NCI-H2081 treated with DMSO at 0.1 percent for 48 hours (cell line): ENCODE measurements around the gene GRIK4.

Experiments used
- DNase-seq: peaks from one replicate; lab custom pipeline; 2025; lab: John Stamatoyannopoulos, UW

The GRIK4 gene

GRCh38 chr11:120917559-120918239 is 406.2 kb downstream of the GRIK4 start:
- no peak for DNase-seq

DNA sequence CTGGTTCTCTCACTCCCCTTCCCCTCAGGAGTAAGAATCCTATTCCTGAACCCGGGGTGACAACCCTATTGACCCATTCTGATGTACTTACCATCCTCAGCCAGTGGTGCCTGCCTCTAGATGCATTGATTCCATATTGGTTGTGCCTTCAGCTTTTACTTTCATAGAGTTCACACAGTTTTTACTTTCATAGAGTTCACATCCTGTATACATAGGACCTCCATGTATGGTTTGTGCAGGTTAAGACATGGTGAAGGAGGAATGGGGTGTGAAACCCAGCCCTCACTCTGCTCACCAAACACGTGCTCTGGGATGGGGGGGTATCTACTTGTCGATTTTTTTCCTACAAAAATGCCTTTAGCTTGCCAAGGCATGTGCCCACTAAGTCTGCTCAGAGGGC is 406.7 kb downstream of the GRIK4 start:
- DNase-seq, result no peak

- DNase-seq, result no peak
Measured at GRCh38 chr11:120919045-120919444, 407.5 kb downstream of the GRIK4 start.

DNA sequence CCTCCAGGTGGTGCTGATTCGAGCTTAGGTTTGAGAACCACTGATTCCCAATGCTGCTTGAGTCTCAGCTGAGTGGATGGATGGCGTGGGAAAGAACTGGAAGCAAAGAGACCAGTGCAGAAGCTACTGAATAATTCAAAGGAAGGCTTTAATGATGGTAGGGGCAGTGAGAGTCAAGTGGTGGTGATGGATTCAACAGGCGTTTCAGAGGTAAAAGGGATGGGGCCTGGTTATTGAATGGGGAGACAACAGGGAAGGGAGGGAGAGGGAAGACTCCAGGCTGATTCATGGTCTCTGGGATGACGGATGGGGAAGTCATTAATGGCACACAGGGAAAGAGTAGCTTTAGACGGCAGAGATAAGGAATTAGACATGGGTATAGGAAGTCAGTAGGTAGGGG is 408.0 kb downstream of the GRIK4 start:
- no peak for DNase-seq

GRCh38 chr11:120923866-120924508 is 412.4 kb downstream of the GRIK4 start:
- DNase-seq, result no peak

DNA sequence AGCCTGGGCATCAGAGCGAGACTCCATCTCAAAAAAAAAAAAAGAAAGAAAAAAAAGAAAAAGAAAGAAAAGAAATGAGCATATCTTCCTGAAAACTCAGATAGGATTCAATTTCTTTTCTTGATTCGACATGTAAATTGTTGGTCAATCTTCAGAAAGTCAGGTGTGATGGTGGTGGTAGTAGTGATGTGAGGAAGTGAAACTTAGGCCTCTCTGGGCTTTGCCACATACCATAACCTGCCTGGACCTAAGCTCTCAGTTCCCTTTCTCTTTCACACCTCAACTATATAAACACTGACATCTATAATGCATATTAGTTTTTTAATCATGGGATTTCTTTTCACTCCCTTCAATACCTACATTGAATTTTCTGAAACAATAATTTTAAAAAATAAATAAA is 414.4 kb downstream of the GRIK4 start:
- no peak for DNase-seq

- no peak for DNase-seq
Measured at GRCh38 chr11:120928627-120929026, 417.1 kb downstream of the GRIK4 start.

GRCh38 chr11:120929090-120929489 is 417.5 kb downstream of the GRIK4 start:
- no peak for DNase-seq

GRCh38 chr11:120929664-120930154 is 418.2 kb downstream of the GRIK4 start:
- DNase-seq, result no peak

GRCh38 chr11:120931057-120931779 is 419.7 kb downstream of the GRIK4 start:
- no peak for DNase-seq

DNA sequence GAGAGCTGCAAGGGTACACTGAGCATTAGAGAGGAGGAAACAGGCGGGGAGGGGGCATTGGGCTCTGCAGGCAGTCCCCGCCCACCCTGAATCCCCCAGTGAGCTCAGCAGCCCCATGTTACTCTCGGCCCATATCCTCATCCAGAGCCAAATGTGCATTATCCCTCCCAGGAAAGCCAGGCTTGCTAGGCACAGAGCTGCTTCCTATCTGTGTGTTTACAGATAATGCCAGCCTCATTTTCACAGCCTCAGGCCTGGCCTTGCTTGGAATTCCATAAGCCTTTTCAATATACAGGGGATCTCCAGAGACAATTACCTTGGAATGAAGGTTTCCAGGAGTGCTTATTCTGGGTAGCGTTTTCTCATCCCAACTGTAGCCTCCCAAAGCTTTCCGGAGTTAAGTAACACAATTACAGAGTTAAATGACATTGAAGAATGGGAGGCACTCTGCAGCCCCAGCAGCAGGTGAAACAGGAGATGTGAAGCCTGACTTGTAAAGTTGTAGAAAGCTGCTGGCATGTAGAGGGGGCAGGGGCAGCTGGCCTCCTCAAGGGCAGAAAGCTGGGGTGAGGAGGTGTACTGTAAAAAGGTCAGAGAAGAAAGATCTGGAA is 420.9 kb downstream of the GRIK4 start:
- no peak for DNase-seq

DNA sequence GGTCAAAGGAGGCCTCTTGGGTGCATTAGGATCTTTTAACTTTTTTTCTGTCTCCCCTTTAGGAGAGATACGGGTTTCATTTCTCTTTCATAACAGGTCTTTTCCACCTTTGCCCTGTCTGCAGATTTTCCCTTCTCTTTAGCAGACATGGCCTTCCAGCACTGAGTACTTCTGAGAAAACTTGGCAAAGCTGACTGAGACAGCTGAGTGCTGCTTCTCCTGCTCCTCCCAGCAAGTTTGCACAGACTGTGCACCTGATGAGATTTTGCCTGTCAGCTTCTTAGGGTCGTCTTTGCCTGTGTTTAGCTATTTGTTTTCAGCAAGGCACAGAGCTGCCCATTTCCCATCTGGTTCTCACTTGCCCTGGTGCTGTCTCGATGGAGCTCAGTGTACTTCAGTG is 424.8 kb downstream of the GRIK4 start:
- DNase-seq, result no peak

- no peak for DNase-seq
Measured at GRCh38 chr11:120937501-120937900, 426.0 kb downstream of the GRIK4 start.

- DNase-seq, result no peak
Measured at GRCh38 chr11:120938260-120938659, 426.7 kb downstream of the GRIK4 start.

GRCh38 chr11:120940160-120940848 is 428.8 kb downstream of the GRIK4 start:
- no peak for DNase-seq

DNA sequence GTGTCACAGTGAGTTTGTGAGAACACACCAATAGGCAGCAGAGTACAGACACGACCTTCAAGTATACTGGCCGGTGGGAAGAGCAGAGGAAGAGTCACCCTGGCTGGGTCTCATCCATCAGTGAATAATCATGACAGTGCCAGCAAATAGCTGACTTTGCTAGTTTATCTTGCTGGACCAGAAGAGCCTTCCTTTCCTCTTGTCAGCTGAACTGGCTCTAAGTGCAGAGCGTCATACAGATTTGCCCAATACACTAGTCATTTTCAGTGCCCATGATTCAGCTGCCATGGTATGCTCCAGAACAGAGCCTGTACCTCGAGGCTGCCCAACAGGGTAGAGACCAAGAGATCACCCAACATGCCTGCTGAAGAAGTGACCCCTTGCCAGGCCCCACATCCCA is 429.5 kb downstream of the GRIK4 start:
- no peak for DNase-seq

- no peak for DNase-seq
Measured at GRCh38 chr11:120942701-120943100, 431.2 kb downstream of the GRIK4 start.

DNA sequence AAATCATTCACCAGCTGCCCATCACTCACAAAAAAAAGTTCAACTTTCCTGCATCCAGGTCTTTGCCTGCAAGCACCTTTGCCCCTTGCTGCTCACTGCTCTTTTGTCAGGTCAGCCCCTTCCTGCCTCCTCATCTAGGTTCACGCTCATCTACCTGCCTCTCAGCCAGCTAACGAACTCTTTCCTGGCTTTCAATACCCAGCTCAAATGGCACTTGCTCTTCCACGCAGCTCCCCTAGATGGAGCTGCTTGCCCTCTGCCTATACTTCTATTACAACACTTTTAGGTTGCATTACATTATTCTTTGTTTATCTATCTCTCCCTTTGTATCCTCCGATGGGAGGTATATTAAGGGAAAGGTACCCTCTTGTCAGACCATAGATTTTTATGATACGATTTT is 433.5 kb downstream of the GRIK4 start:
- DNase-seq, result no peak

- no peak for DNase-seq
Measured at GRCh38 chr11:120950880-120951279, 439.3 kb downstream of the GRIK4 start.

DNA sequence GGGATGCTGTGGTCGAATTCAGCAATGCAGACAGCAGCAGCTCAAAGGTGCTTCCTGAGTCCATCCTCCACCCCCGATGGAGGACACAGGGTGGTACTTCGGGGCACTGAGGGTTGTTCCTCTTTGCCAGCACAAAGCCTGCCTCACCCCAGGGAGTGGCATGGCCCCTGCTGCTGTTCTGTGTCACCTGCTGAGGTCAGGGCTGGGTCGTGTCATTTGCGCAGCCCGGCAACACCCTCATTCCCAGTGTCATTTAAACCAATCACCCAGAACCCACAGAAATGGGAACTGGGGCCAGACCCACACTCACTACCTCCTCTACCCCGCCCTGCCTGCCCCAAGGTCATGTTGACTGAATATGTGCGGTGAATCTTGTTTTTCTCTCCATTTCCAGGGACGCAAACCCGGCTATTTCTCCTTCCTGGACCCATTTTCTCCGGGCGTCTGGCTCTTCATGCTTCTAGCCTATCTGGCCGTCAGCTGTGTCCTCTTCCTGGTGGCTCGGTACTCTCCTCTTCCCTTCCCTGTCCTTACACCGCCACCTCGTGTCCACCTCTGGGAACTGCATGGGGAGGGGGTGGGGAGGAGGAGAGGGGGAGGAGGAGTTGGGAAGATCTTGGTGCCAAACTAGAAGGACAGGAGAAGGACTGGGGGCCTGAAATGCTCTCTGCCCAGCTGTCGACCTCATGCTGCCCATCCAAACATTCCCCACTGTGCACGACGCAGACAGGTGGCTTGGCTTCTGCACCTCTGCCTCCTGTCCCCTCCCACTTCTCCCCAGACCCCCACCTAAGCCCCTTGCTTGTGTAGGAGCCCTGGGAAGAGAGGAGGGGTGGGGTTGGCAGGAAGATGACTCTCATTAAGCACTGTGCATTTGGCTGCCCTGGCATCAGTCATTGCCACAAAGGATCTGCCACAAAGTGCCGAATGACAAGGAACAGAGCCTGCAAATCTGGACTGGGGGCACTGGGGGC is 441.2 kb downstream of the GRIK4 start:
- DNase-seq, result peak; percentile 30

- DNase-seq, result no peak
Measured at GRCh38 chr11:120954381-120954780, 442.8 kb downstream of the GRIK4 start.
